CD4-positive, alpha-beta T cell treated with Interleukin-6 for 4 hours (primary cell): Measurements from ENCODE around the gene HK3.

Experiments used
- DNase-seq: peaks from one replicate; pipeline ENCODE4 v3.0.0-alpha.2; 2020; ENCODE audit warnings: mixed read lengths

The HK3 gene

GRCh38 chr5:176868126-176868525, 31.0 kb downstream of the HK3 start:
- no peak for DNase-seq

- no peak for DNase-seq
Measured at GRCh38 chr5:176866707-176867310, 32.3 kb downstream of the HK3 start.

- DNase-seq, result no peak
Measured at GRCh38 chr5:176865964-176866363, 33.2 kb downstream of the HK3 start.

- no peak for DNase-seq
Measured at GRCh38 chr5:176864755-176865154, 34.4 kb downstream of the HK3 start.

GRCh38 chr5:176863765-176864098, 35.4 kb downstream of the HK3 start:
- no peak for DNase-seq

GRCh38 chr5:176863041-176863764, 35.9 kb downstream of the HK3 start:
- DNase-seq, result no peak

- DNase-seq, result no peak
Measured at GRCh38 chr5:176862330-176862995, 36.7 kb downstream of the HK3 start.

- no peak for DNase-seq
Measured at GRCh38 chr5:176861276-176861675, 37.9 kb downstream of the HK3 start.

GRCh38 chr5:176860381-176860780, 38.8 kb downstream of the HK3 start:
- DNase-seq, result no peak

GRCh38 chr5:176859916-176860315, 39.2 kb downstream of the HK3 start:
- DNase-seq, result no peak

- no peak for DNase-seq
Measured at GRCh38 chr5:176857894-176858273, 41.3 kb downstream of the HK3 start.

- DNase-seq, result no peak
Measured at GRCh38 chr5:176857216-176857893, 41.8 kb downstream of the HK3 start.

GRCh38 chr5:176856746-176857145, 42.4 kb downstream of the HK3 start:
- DNase-seq, result no peak

- DNase-seq, result no peak
Measured at GRCh38 chr5:176855598-176855997, 43.5 kb downstream of the HK3 start.

GRCh38 chr5:176854164-176854563, 45.0 kb downstream of the HK3 start:
- no peak for DNase-seq

GRCh38 chr5:176853151-176853778, 45.9 kb downstream of the HK3 start:
- no peak for DNase-seq

GRCh38 chr5:176851871-176852658, 47.1 kb downstream of the HK3 start:
- no peak for DNase-seq

GRCh38 chr5:176851380-176851779, 47.8 kb downstream of the HK3 start:
- DNase-seq, result no peak

GRCh38 chr5:176850371-176851245, 48.5 kb downstream of the HK3 start:
- DNase-seq, result no peak

GRCh38 chr5:176849611-176850227, 49.4 kb downstream of the HK3 start:
- DNase-seq, result no peak

GRCh38 chr5:176848651-176849050, 50.5 kb downstream of the HK3 start:
- no peak for DNase-seq
